BLaER1 (cell line): ENCODE measurements around the gene ATP1B3.

Experiments
- H3K27ac ChIP-seq: shearing (Covaris generic); formaldehyde crosslinking; 2 replicates; pipeline ENCODE4 v1.8.1; 2022
- H3K27me3 ChIP-seq: shearing (Covaris generic); formaldehyde crosslinking; 2 replicates; pipeline ENCODE4 v1.8.1; 2022
- H3K36me3 ChIP-seq: shearing (Covaris generic); formaldehyde crosslinking; 2 replicates; pipeline ENCODE4 v1.8.1; 2022
- H3K4me1 ChIP-seq: shearing (Covaris generic); formaldehyde crosslinking; 2 replicates; pipeline ENCODE4 v1.8.1; 2022
- H3K4me2 ChIP-seq: shearing (Covaris generic); formaldehyde crosslinking; 2 replicates; pipeline ENCODE4 v1.8.1; 2022
- H3K4me3 ChIP-seq: shearing (Covaris generic); formaldehyde crosslinking; 2 replicates; pipeline ENCODE4 v1.8.1; 2022
- H3K9ac ChIP-seq: shearing (Covaris generic); formaldehyde crosslinking; 2 replicates; pipeline ENCODE4 v1.8.1; 2022
- H3K9me3 ChIP-seq: shearing (Covaris generic); formaldehyde crosslinking; 2 replicates; pipeline ENCODE4 v1.8.1; 2022
- H4K20me1 ChIP-seq: shearing (Covaris generic); formaldehyde crosslinking; 2 replicates; pipeline ENCODE4 v1.8.1; 2022
- Cebpa-rat ChIP-seq: shearing (Covaris generic); IDR thresholded peaks from 2 replicates; pipeline ENCODE4 v1.8.1; 2022

The ATP1B3 gene

GRCh38 chr3:141939759-141940158 is 63.3 kb downstream of the ATP1B3 start:
- H3K9me3 ChIP-seq, result no peaks in the 10 kb centered on the region
- no peaks in the 10 kb centered on the region for H3K27me3 ChIP-seq
- H3K9ac ChIP-seq, result no peak overlapping the region

GRCh38 chr3:141940194-141940776 is 63.8 kb downstream of the ATP1B3 start:
- no peak overlapping the region for H3K4me2 ChIP-seq
- H3K27me3 ChIP-seq, result no peaks in the 10 kb centered on the region
- TF ChIP-seq Cebpa-rat, result no peak
- H4K20me1 ChIP-seq, result no peaks in the 10 kb centered on the region
- peaks cover under 1% of the 10 kb centered on the region; the same call in 1 of the 2 replicates for H3K36me3 ChIP-seq
- H3K9ac ChIP-seq, result no peak overlapping the region
- H3K9me3 ChIP-seq, result no peaks in the 10 kb centered on the region
- H3K4me3 ChIP-seq, result no peak overlapping the region
- H3K27ac ChIP-seq, result no peak overlapping the region
- no peaks in the 10 kb centered on the region for H3K4me1 ChIP-seq

More at GRCh38 chr3:141939759-141940158, 63.3 kb downstream of the ATP1B3 start:
- Histone ChIP-seq H3K4me2 (no peak overlapping the region), H3K4me1 (no peaks in the 10 kb centered on the region), H3K36me3 (no peaks in the 10 kb centered on the region), H4K20me1 (no peaks in the 10 kb centered on the region), H3K27ac (no peak overlapping the region), H3K4me3 (no peak overlapping the region)
- no peak for TF ChIP-seq Cebpa-rat

GRCh38 chr3:141941093-141941492 is 64.7 kb downstream of the ATP1B3 start:
- Histone ChIP-seq H3K9me3 (no peaks in the 10 kb centered on the region), H3K36me3 (peaks cover 9% of the 10 kb centered on the region), H3K4me3 (no peak overlapping the region), H3K27ac (no peak overlapping the region), H3K27me3 (no peaks in the 10 kb centered on the region), H3K4me1 (no peaks in the 10 kb centered on the region), H3K4me2 (no peak overlapping the region), H4K20me1 (no peaks in the 10 kb centered on the region), H3K9ac (no peak overlapping the region)
- TF ChIP-seq Cebpa-rat, result no peak

DNA sequence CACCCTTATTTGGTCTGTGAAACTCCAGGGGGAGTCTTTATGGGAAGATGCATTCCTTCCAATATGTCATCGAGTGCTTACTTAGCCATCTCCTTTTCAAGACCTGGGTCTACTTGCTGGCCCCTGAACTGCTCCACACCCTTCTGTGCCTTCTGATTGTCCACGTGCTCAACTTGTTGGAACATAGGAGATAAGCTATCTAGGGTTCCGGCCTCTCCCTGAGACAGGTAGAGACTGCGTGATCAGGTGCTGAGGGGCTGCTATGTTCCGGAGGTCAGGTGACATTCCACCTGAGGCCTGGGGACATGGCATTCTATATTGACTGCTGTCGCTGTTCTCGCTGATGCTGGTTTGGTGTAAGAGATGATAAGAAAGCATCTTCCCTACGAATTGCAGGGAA is 65.6 kb downstream of the ATP1B3 start:
- H3K4me2 ChIP-seq, result no peak overlapping the region
- no peak overlapping the region for H3K9ac ChIP-seq
- TF ChIP-seq Cebpa-rat, result no peak
- H3K4me1 ChIP-seq, result no peaks in the 10 kb centered on the region
- no peaks in the 10 kb centered on the region for H3K9me3 ChIP-seq
- H3K36me3 ChIP-seq, result peaks cover 10% of the 10 kb centered on the region
- no peak overlapping the region for H3K27ac ChIP-seq
- no peak overlapping the region for H3K4me3 ChIP-seq
- no peaks in the 10 kb centered on the region for H4K20me1 ChIP-seq
- no peaks in the 10 kb centered on the region for H3K27me3 ChIP-seq

DNA sequence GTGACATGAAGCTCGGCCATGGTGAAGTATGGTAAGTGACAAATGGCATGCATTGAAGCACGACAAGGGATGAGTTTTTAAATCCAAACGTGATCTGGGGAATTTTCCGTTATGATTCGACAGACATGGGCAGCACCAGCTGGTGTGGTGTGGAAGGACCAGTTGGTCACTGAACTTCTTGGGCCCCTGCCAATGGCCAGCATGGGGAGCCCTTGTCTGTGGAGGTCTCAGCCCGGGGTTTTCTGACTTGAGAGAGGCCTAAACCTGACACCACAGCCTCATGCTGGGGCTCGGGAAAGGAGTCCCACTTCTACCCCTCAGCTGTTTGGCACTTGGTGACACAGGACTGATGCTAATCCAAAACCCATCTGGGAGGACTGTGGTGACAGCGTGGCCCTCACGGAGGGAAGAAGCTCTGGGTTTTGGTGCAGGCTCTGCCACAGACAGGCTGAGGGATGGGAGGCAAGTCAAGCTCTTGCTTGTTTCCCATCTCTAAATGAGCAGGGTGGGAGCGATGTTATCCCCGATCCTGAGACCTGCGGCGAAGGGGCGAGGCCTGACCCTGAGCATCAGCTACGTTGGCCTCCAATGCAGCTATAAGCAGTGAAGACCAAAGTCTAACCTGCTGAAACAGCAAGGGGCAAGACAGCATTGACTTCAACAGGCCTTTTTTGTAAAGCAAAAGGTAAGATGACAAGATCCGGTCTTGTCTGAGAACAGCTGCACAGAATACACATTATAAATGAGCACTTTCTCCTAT is 69.5 kb downstream of the ATP1B3 start:
- TF ChIP-seq Cebpa-rat, result no peak
- no peaks in the 10 kb centered on the region for H4K20me1 ChIP-seq
- H3K9ac ChIP-seq, result no peak overlapping the region
- no peaks in the 10 kb centered on the region for H3K27me3 ChIP-seq
- peaks cover 8% of the 10 kb centered on the region; the same call in 1 of the 2 replicates for H3K9me3 ChIP-seq
- H3K27ac ChIP-seq, result no peak overlapping the region
- H3K4me2 ChIP-seq, result no peak overlapping the region
- H3K4me1 ChIP-seq, result peaks cover 9% of the 10 kb centered on the region
- no peak overlapping the region for H3K4me3 ChIP-seq
- H3K36me3 ChIP-seq, result peaks cover 42% of the 10 kb centered on the region

- Histone ChIP-seq H3K9ac (no peak overlapping the region), H3K4me2 (no peak overlapping the region), H3K27me3 (no peaks in the 10 kb centered on the region), H3K4me1 (peaks cover 14% of the 10 kb centered on the region), H3K27ac (no peak overlapping the region), H3K9me3 (peaks cover 8% of the 10 kb centered on the region; the same call in 1 of the 2 replicates), H4K20me1 (no peaks in the 10 kb centered on the region), H3K36me3 (peaks cover 62% of the 10 kb centered on the region), H3K4me3 (no peak overlapping the region)
- TF ChIP-seq Cebpa-rat, result no peak
Measured at GRCh38 chr3:141949399-141949798, 73.0 kb downstream of the ATP1B3 start.

- H3K4me3 ChIP-seq, result no peak overlapping the region
- H3K36me3 ChIP-seq, result peaks cover 62% of the 10 kb centered on the region
- TF ChIP-seq Cebpa-rat, result no peak
- H4K20me1 ChIP-seq, result no peaks in the 10 kb centered on the region
- H3K27ac ChIP-seq, result no peak overlapping the region
- peak overlapping the region; percentile 59; the same call in 1 of the 2 replicates for H3K4me2 ChIP-seq
- no peaks in the 10 kb centered on the region for H3K27me3 ChIP-seq
- peaks cover 8% of the 10 kb centered on the region; the same call in 1 of the 2 replicates for H3K9me3 ChIP-seq
- peaks cover 15% of the 10 kb centered on the region for H3K4me1 ChIP-seq
- no peak overlapping the region for H3K9ac ChIP-seq
Measured at GRCh38 chr3:141949972-141950371, 73.5 kb downstream of the ATP1B3 start.

DNA sequence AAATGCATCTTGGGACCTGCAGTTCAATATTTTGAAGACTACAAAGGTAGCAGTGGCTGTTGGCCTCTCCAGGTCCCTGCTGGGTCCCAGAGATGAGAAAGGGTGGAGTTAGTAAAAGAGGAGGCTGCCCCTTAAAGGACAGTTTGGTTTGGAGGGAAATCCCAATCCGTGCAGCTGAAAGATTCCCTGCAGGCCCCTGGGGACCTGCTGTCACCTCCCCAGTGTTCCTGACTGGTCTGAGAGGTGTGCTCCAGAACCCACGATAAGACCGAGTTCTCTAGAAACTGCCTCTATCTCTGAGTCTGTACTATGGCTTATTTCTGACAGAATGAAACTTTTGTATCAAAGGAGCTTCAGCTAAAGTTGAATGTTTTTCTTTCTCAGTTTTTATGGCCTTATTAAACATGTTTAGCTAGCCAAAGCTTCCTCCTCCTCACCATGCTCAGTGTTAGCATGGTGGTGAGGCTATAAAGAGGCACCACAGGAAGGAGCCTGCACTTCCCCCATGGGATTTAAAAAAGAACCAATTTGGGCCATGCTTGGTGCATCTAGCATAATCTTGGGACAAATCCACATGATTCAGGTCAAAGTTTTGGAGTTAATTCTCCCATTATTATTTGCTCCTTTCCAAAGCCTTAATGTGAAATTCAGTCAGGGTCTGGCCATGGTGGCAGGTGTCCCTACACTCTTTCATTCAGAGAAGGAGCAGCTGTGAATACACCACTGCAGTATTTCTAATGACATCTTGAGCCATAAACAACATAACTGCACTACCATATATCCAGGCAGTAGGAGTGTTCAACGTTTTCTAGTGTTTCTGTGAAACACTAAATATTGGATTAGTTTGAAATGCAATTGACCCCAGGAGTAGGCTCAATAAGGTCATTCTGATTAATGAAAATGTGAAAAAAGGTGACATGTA is 74.4 kb downstream of the ATP1B3 start:
- no peak for TF ChIP-seq Cebpa-rat
- H4K20me1 ChIP-seq, result no peaks in the 10 kb centered on the region
- no peak overlapping the region for H3K9ac ChIP-seq
- peaks cover 24% of the 10 kb centered on the region for H3K4me1 ChIP-seq
- H3K4me2 ChIP-seq, result peak overlapping the region; percentile 59
- H3K9me3 ChIP-seq, result peaks cover 8% of the 10 kb centered on the region; the same call in 1 of the 2 replicates
- H3K36me3 ChIP-seq, result peaks cover 56% of the 10 kb centered on the region
- H3K27ac ChIP-seq, result 0 out of 2 replicates have a peak overlapping the region, but pooled peaks have one; percentile 15
- no peaks in the 10 kb centered on the region for H3K27me3 ChIP-seq
- H3K4me3 ChIP-seq, result no peak overlapping the region

DNA sequence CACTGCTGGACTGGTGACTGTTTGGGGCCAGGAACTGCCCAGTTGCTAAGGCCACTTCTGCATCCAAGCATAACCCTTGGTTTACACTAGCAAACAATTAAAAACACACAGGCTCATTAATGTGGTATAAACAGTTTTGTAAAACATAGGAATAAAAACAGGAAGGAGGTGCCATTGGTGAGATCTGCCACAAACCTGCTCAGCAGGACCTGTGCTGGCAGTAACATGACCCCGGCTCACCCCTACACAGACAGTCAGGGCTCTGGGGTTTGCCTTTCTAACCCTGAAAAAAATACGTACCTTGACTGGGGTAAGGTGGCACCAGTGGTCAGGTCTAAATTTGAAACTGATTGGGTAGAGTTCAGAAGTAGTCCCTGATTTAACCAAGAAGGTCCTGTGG is 76.2 kb downstream of the ATP1B3 start:
- Histone ChIP-seq H3K4me1 (peaks cover 25% of the 10 kb centered on the region), H3K4me2 (no peak overlapping the region), H3K36me3 (peaks cover 64% of the 10 kb centered on the region), H3K4me3 (no peak overlapping the region), H3K27me3 (no peaks in the 10 kb centered on the region), H4K20me1 (no peaks in the 10 kb centered on the region), H3K9me3 (peaks cover 8% of the 10 kb centered on the region; the same call in 1 of the 2 replicates), H3K27ac (no peak overlapping the region), H3K9ac (no peak overlapping the region)
- no peak for TF ChIP-seq Cebpa-rat
